ENCODE measurements around the gene ATG2B.

GRCh38 chr14:96354246-96354645 is 8.9 kb downstream of the ATG2B start:
- no peak for TF ChIP-seq CTCF (IDR thresholded peaks at IDR 0.05; ENCODE audit: extremely low read depth in 1 of 2, insufficient read depth in 1 of 2, low read depth in 1 of 2, low read length in 2 of 2)
- TF ChIP-seq POLR2AphosphoS5 (IDR thresholded peaks at IDR 0.05; ENCODE audit: insufficient read depth, low read depth, low read length): no peak
- no peak for TF ChIP-seq POLR2A (IDR thresholded peaks at IDR 0.05; ENCODE audit: low read depth, low read length)
- TF ChIP-seq EZH2 (IDR thresholded peaks at IDR 0.05; ENCODE audit: borderline replicate concordance, low read depth, low read length, severe bottlenecking): no peak

All from endothelial cell of umbilical vein (primary cell).